HTERT RPE-1 (cell line): Measurements from ENCODE around the gene COG5.

ENCODE experiments used
- in situ Hi-C: fragments of 300-500 bp; cut with MboI; formaldehyde crosslinking; loops from 4 replicates; pipeline ENCODE4 v1.14.3; 2020; ENCODE audit warnings: low sequenced_read_pairs

The COG5 gene

GRCh38 chr7:107468824-107469223, 94.9 kb downstream of the COG5 start:
- in situ Hi-C loops, result loop anchor here (25.0 kb wide), 1 partner anchor 268 kb away; the partner anchor contains the start of gene CBLL1

- in situ Hi-C loops, result loop anchor here (25.0 kb wide), 1 partner anchor 269 kb away; the partner anchor contains the start of gene CBLL1
Measured at GRCh38 chr7:107467972-107468371, 95.7 kb downstream of the COG5 start.

- in situ Hi-C loops, result loop anchor here (25.0 kb wide), 1 partner anchor 273 kb away; the partner anchor contains the start of gene CBLL1
Measured at GRCh38 chr7:107464666-107465226, 99.0 kb downstream of the COG5 start.

GRCh38 chr7:107463139-107464078, 100.3 kb downstream of the COG5 start:
- in situ Hi-C loops, result loop anchor here (25.0 kb wide), 1 partner anchor 274 kb away; the partner anchor contains the start of gene CBLL1

- in situ Hi-C loops, result loop anchor here (25.0 kb wide), 1 partner anchor 275 kb away; the partner anchor contains the start of gene CBLL1
Measured at GRCh38 chr7:107461938-107462533, 101.7 kb downstream of the COG5 start.

- in situ Hi-C loops, result loop anchor here (25.0 kb wide), 1 partner anchor 284 kb away; the partner anchor contains the start of gene CBLL1
Measured at GRCh38 chr7:107453388-107453787, 110.3 kb downstream of the COG5 start.

- in situ Hi-C loops, result loop anchor here (25.0 kb wide), 1 partner anchor 286 kb away; the partner anchor contains the start of gene CBLL1
Measured at GRCh38 chr7:107450970-107451369, 112.8 kb downstream of the COG5 start.

- in situ Hi-C loops, result no loop called here
Measured at GRCh38 chr7:107446988-107447387, 116.7 kb downstream of the COG5 start.

GRCh38 chr7:107446531-107446930, 117.2 kb downstream of the COG5 start:
- in situ Hi-C loops, result no loop called here

- in situ Hi-C loops, result no loop called here
Measured at GRCh38 chr7:107442678-107443077, 121.0 kb downstream of the COG5 start.

- in situ Hi-C loops, result no loop called here
Measured at GRCh38 chr7:107441581-107442422, 121.9 kb downstream of the COG5 start.

GRCh38 chr7:107439025-107439424, 124.7 kb downstream of the COG5 start:
- in situ Hi-C loops, result no loop called here

GRCh38 chr7:107435749-107436148, 128.0 kb downstream of the COG5 start:
- in situ Hi-C loops, result no loop called here

GRCh38 chr7:107432261-107432660, 131.5 kb downstream of the COG5 start:
- in situ Hi-C loops, result no loop called here

- in situ Hi-C loops, result no loop called here
Measured at GRCh38 chr7:107430057-107430456, 133.7 kb downstream of the COG5 start.

- in situ Hi-C loops, result no loop called here
Measured at GRCh38 chr7:107428642-107429041, 135.1 kb downstream of the COG5 start.

- in situ Hi-C loops, result no loop called here
Measured at GRCh38 chr7:107427462-107427861, 136.3 kb downstream of the COG5 start.

GRCh38 chr7:107414198-107414597, 149.5 kb downstream of the COG5 start:
- in situ Hi-C loops, result no loop called here

- in situ Hi-C loops, result no loop called here
Measured at GRCh38 chr7:107408349-107408748, 155.4 kb downstream of the COG5 start.

- in situ Hi-C loops, result no loop called here
Measured at GRCh38 chr7:107405559-107405958, 158.2 kb downstream of the COG5 start.
